Measurements from ENCODE around the gene LPP. TPM values are rescaled to one million over a fixed set of nuclear protein-coding genes. Genes with fewer than 3 reads are reported as not detected.

LPP gene
- total and polyA plus RNA-seq, 9 of the 15 experiments (the other 6 are each of a cell fraction or from before 2014, with no cell fraction given): 0.07 to 0.18 TPM; not detected in 7

DNA sequence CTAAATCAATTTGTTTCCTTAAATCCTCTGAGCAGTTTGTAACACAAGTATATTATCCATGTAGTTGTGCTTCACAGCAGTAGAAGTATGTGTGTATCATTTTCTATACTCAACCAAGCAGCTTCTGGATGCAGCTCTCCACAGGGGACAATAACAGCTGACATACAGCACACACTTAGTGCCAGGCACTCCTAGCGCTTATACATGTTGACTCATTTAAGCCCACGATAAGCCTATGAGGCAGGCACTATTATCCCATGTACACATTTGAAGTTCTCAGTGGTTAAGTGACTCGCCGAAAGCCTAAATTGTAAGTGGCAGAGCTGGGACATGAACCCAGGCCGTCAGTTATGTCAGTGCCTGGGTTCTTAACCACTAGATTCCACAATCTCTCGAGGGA is 20.3 kb upstream of the LPP start (continued):
- TF ChIP-seq TAF7 (tag; IDR thresholded peaks at IDR 0.05) (no peak), POLR2AphosphoS5 (IDR thresholded peaks at IDR 0.05; ENCODE audit: control insufficient read depth, insufficient read depth, low read depth, low read length) (no peak), SRSF3 (IDR thresholded peaks at IDR 0.05; ENCODE audit: insufficient read depth, low read length) (no peak), EGR1 (conservative IDR thresholded peaks at IDR 0.05) (no peak), PHB2 (IDR thresholded peaks at IDR 0.05; ENCODE audit: low read depth) (no peak), ZNF77 (CRISPR knock-in tag; IDR thresholded peaks at IDR 0.05) (no peak), ZNF408 (CRISPR knock-in tag; IDR thresholded peaks at IDR 0.05; ENCODE audit: low read depth) (no peak), CREBBP (IDR thresholded peaks at IDR 0.05; ENCODE audit: low read depth, low read length) (no peak), MCM7 (IDR thresholded peaks at IDR 0.05) (no peak)
- TF ChIP-seq, protein P1, sequence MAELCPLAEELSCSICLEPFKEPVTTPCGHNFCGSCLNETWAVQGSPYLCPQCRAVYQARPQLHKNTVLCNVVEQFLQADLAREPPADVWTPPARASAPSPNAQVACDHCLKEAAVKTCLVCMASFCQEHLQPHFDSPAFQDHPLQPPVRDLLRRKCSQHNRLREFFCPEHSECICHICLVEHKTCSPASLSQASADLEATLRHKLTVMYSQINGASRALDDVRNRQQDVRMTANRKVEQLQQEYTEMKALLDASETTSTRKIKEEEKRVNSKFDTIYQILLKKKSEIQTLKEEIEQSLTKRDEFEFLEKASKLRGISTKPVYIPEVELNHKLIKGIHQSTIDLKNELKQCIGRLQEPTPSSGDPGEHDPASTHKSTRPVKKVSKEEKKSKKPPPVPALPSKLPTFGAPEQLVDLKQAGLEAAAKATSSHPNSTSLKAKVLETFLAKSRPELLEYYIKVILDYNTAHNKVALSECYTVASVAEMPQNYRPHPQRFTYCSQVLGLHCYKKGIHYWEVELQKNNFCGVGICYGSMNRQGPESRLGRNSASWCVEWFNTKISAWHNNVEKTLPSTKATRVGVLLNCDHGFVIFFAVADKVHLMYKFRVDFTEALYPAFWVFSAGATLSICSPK (IDR thresholded peaks at IDR 0.05; ENCODE audit: borderline replicate concordance): no peak

- WGBS (ENCODE audit: insufficient coverage, low coverage, missing lambda C conversion rate): 0% methylated on average over 1 of the region's 1 CpG
- Histone ChIP-seq H3K4me2 (ENCODE audit: insufficient read depth, low read length) (no peak overlapping the region), H3K4me1 (replicated peaks in 1 of 2; ENCODE audit: control insufficient read depth in 2 of 2, insufficient read depth in 2 of 2, low read length in 2 of 2) (no peaks in the 10 kb centered on the region), H2AFZ (ENCODE audit: low read depth, low read length) (no peak overlapping the region), H3K79me2 (ENCODE audit: control insufficient read depth, insufficient read depth, low read length) (no peaks in the 10 kb centered on the region), H3K4me3 (no peak overlapping the region), H4K20me1 (replicated peaks; ENCODE audit: control insufficient read depth, insufficient read depth, low read length) (no peaks in the 10 kb centered on the region), H3K27ac (ENCODE audit: extremely low read depth, low read depth, low read length) (no peak overlapping the region), H3K9me1 (ENCODE audit: control insufficient read depth, insufficient read depth, low read length) (no peaks in the 10 kb centered on the region), H3K9ac (ENCODE audit: insufficient read depth in 1 of 2, low read depth in 2 of 2, low read length in 2 of 2) (no peak overlapping the region), H3K36me3 (ENCODE audit: control insufficient read depth, insufficient read depth, low read length) (no peaks in the 10 kb centered on the region), H3K9me3 (replicated peaks; ENCODE audit: control insufficient read depth, insufficient read depth, low read depth, low read length) (no peaks in the 10 kb centered on the region), H3K27me3 (ENCODE audit: control insufficient read depth in 2 of 2, insufficient read depth in 2 of 2, low read length in 2 of 2) (no peaks in the 10 kb centered on the region)
- intact Hi-C loops (cut with micrococcal nuclease): no loop called here
- no peak for FAIRE-seq
- POLR2A ChIA-PET: no interaction called here
- ATAC-seq: no peak
- no peak for DNase-seq (ENCODE audit: extremely low read depth in 1 of 4, low spot score in 3 of 4)
- CTCF ChIA-PET (ENCODE audit: low intra/inter-chr PET ratio): no interaction called here
- in situ Hi-C loops (cut with MboI): no loop called here
- BruUV-seq (replicated peaks): no TSS peak
- TF ChIP-seq TFAP4 (CRISPR knock-in tag; IDR thresholded peaks at IDR 0.05; ENCODE audit: borderline replicate concordance) (no peak), RBFOX2 (IDR thresholded peaks at IDR 0.05; ENCODE audit: low read depth, low read length) (no peak), CHD4 (IDR thresholded peaks at IDR 0.05; ENCODE audit: insufficient read depth, insufficient replicate concordance, low read depth, low read length, poor library complexity, severe bottlenecking) (no peak)
- TF ChIP-seq, protein P2, sequence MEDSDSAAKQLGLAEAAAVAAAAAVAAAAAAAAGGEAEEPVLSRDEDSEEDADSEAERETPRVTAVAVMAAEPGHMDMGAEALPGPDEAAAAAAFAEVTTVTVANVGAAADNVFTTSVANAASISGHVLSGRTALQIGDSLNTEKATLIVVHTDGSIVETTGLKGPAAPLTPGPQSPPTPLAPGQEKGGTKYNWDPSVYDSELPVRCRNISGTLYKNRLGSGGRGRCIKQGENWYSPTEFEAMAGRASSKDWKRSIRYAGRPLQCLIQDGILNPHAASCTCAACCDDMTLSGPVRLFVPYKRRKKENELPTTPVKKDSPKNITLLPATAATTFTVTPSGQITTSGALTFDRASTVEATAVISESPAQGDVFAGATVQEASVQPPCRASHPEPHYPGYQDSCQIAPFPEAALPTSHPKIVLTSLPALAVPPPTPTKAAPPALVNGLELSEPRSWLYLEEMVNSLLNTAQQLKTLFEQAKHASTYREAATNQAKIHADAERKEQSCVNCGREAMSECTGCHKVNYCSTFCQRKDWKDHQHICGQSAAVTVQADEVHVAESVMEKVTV (CRISPR knock-in tag; IDR thresholded peaks at IDR 0.05): no peak
- TF ChIP-seq, protein P3, sequence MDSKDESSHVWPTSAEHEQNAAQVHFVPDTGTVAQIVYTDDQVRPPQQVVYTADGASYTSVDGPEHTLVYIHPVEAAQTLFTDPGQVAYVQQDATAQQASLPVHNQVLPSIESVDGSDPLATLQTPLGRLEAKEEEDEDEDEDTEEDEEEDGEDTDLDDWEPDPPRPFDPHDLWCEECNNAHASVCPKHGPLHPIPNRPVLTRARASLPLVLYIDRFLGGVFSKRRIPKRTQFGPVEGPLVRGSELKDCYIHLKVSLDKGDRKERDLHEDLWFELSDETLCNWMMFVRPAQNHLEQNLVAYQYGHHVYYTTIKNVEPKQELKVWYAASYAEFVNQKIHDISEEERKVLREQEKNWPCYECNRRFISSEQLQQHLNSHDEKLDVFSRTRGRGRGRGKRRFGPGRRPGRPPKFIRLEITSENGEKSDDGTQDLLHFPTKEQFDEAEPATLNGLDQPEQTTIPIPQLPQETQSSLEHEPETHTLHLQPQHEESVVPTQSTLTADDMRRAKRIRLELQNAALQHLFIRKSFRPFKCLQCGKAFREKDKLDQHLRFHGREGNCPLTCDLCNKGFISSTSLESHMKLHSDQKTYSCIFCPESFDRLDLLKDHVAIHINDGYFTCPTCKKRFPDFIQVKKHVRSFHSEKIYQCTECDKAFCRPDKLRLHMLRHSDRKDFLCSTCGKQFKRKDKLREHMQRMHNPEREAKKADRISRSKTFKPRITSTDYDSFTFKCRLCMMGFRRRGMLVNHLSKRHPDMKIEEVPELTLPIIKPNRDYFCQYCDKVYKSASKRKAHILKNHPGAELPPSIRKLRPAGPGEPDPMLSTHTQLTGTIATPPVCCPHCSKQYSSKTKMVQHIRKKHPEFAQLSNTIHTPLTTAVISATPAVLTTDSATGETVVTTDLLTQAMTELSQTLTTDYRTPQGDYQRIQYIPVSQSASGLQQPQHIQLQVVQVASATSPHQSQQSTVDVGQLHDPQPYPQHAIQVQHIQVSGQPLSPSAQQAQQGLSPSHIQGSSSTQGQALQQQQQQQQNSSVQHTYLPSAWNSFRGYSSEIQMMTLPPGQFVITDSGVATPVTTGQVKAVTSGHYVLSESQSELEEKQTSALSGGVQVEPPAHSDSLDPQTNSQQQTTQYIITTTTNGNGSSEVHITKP (IDR thresholded peaks at IDR 0.05; ENCODE audit: partially characterized antibody): no peak
Observed at GRCh38 chr3:188134079-188134478, 19.9 kb upstream of the LPP start.

All from K562 (cell line).